ENCODE data around the gene TMEM259. TPM values are rescaled to one million over a fixed set of nuclear protein-coding genes. Genes with fewer than 3 reads are reported as not detected.

The TMEM259 gene
- total RNA-seq, 1 donor from 2014 or later: 257 TPM

- ChIA-PET POLR2A (interaction anchor here (1.2 to 9.9 kb wide), 3 partner anchors 17 to 32 kb away, joined by 9 to 365 read pairs (median 140); partner anchors contain the start of genes ARHGAP45, CNN2, RNU6-2 and TMEM259), CTCF (no interaction called here)
- Mint-ChIP-seq H3K9me3 (no peaks in the 10 kb centered on the region), H3K27me3 (no peaks in the 10 kb centered on the region), H3K4me1 (peaks cover 40% of the 10 kb centered on the region), H3K27ac (no peak overlapping the region), H3K36me3 (ENCODE audit: low read depth) (peaks cover 37% of the 10 kb centered on the region), H3K4me3 (no peak overlapping the region)
- DNase-seq (no peak), ATAC-seq (ENCODE audit: low read depth) (no peak)
- no peak for TF ChIP-seq CTCF (IDR thresholded peaks at IDR 0.05)
- intact Hi-C loops (cut with micrococcal nuclease): no loop called here
These were observed 22.0 kb upstream of the TMEM259 start for GRCh38 chr19:1042689-1043511.

GRCh38 chr19:1041835-1042685 is 21.1 kb upstream of the TMEM259 start:
- peaks cover 47% of the 10 kb centered on the region for H3K4me1 Mint-ChIP-seq
- H3K36me3 Mint-ChIP-seq (ENCODE audit: low read depth): peaks cover 42% of the 10 kb centered on the region

GRCh38 chr19:1041272-1041834 is 20.4 kb upstream of the TMEM259 start:
- H3K9me3 Mint-ChIP-seq: no peaks in the 10 kb centered on the region
- no peaks in the 10 kb centered on the region for H3K27me3 Mint-ChIP-seq
- DNase-seq (no peak), ATAC-seq (ENCODE audit: low read depth) (no peak)
- intact Hi-C loops (cut with micrococcal nuclease): loop anchor here (1.0 to 2.0 kb wide), 3 partner anchors 15 to 20 kb away; partner anchors contain the start of genes CNN2, RNU6-2 and TMEM259
- H3K27ac Mint-ChIP-seq: peak overlapping the region; percentile 96
- peak overlapping the region; percentile 98 for H3K4me3 Mint-ChIP-seq
- peaks cover 53% of the 10 kb centered on the region for H3K4me1 Mint-ChIP-seq
- POLR2A ChIA-PET: interaction anchor here (0.6 to 9.9 kb wide), 15 partner anchors 9 to 325 kb away, joined by 3 to 365 read pairs (median 6); partner anchors contain the start of genes ARHGAP45, CIRBP, CNN2 and GPX4
- no peak for TF ChIP-seq CTCF (IDR thresholded peaks at IDR 0.05)
- H3K36me3 Mint-ChIP-seq (ENCODE audit: low read depth): peaks cover 48% of the 10 kb centered on the region
- CTCF ChIA-PET: no interaction called here

More at GRCh38 chr19:1041835-1042685, 21.1 kb upstream of the TMEM259 start:
- intact Hi-C loops (cut with micrococcal nuclease): loop anchor here (1.0 to 2.0 kb wide), 3 partner anchors 15 to 21 kb away; partner anchors contain the start of genes CNN2, RNU6-2 and TMEM259
- ATAC-seq (ENCODE audit: low read depth) (no peak), DNase-seq (no peak)
- Mint-ChIP-seq H3K27ac (no peak overlapping the region), H3K9me3 (no peaks in the 10 kb centered on the region), H3K4me3 (peak overlapping the region; percentile 98), H3K27me3 (no peaks in the 10 kb centered on the region)
- no peak for TF ChIP-seq CTCF (IDR thresholded peaks at IDR 0.05)
- POLR2A ChIA-PET: interaction anchor here (0.5 to 9.9 kb wide), 9 partner anchors 14 to 1238 kb away, joined by 3 to 365 read pairs (median 9); partner anchors contain the start of genes ARHGAP45, CNN2, RNU6-2 and TMEM259
- CTCF ChIA-PET: no interaction called here

- Mint-ChIP-seq H3K27ac (peak overlapping the region; percentile 96), H3K27me3 (no peaks in the 10 kb centered on the region), H3K4me3 (peak overlapping the region; percentile 98), H3K4me1 (peaks cover 59% of the 10 kb centered on the region), H3K9me3 (no peaks in the 10 kb centered on the region), H3K36me3 (ENCODE audit: low read depth) (peaks cover 50% of the 10 kb centered on the region)
- TF ChIP-seq CTCF (IDR thresholded peaks at IDR 0.05): no peak
- intact Hi-C loops (cut with micrococcal nuclease): loop anchor here (1.0 to 2.0 kb wide), 4 partner anchors 14 to 37 kb away; partner anchors contain the start of genes CNN2, RNU6-2 and TMEM259
- ChIA-PET CTCF (interaction anchor here (1.7 to 4.2 kb wide), 3 partner anchors 14 to 203 kb away, joined by 5 to 15 read pairs (median 5); partner anchors contain the start of gene CNN2), POLR2A (interaction anchor here (0.6 to 9.9 kb wide), 26 partner anchors 8 to 324 kb away, joined by 3 to 365 read pairs (median 4); partner anchors contain the start of genes ARHGAP45, CIRBP, CNN2 and FAM174C)
- ATAC-seq (ENCODE audit: low read depth): peak; percentile 51
- DNase-seq: peak; percentile 78
These were observed 19.8 kb upstream of the TMEM259 start for GRCh38 chr19:1040476-1041271.
